H1 (cell line): ENCODE data around the gene KRTAP19-2. TPM values are rescaled to one million over a fixed set of nuclear protein-coding genes. Genes with fewer than 3 reads are reported as not detected.

Experiments used
- CTCF ChIA-PET: fragments of 300-600 bp; sonication (Branson Sonifier 250); formaldehyde crosslinking; loops from one replicate; lab custom pipeline; 2021; ENCODE audit not compliant: partially characterized antibody; lab: Charles Lee
- POLR2A ChIA-PET: fragments of 300-600 bp; sonication (Branson Sonifier 250); formaldehyde crosslinking; loops from one replicate; lab custom pipeline; 2021; ENCODE audit warnings: inconsistent platforms; ENCODE audit not compliant: partially characterized antibody; lab: Charles Lee
- DNase-seq, 2 experiments: peaks; one replicate each; pipeline versions ENCODE4 v3.0.0 to v3.0.0-alpha.2; 2010 to 2022; ENCODE audit warnings: low spot score in 2 of 2, low read depth in 1 of 2, mixed read lengths in 1 of 2
- FAIRE-seq: peaks from 2 replicates; lab custom pipeline; 2011; peaks lifted over from hg19 to GRCh38; lab: Jason Lieb, UNC
- H2AFZ ChIP-seq: 2 replicates; pipeline ENCODE4 v1.8.1; 2012; ENCODE audit warnings: low read length, inconsistent platforms
- H2AK5ac ChIP-seq: 2 replicates; pipeline ENCODE4 v1.6.1; 2013; ENCODE audit warnings: low read depth, low read length
- H2BK120ac ChIP-seq: replicated peaks from 2 replicates; pipeline ENCODE3; 2013; ENCODE audit warnings: low read depth, low read length, inconsistent platforms
- H2BK12ac ChIP-seq: 2 replicates; pipeline ENCODE4 v1.6.1; 2013; ENCODE audit warnings: low read depth, low read length
- H2BK15ac ChIP-seq: 2 replicates; pipeline ENCODE4 v1.6.1; 2013; ENCODE audit warnings: low read length
- H2BK20ac ChIP-seq: 2 replicates; pipeline ENCODE4 v1.6.1; 2013; ENCODE audit warnings: low read length
- H2BK5ac ChIP-seq: 2 replicates; pipeline ENCODE4 v1.6.1; 2013; ENCODE audit warnings: low read depth, low read length
- H3K14ac ChIP-seq: 2 replicates; pipeline ENCODE4 v1.6.1; 2013; ENCODE audit warnings: inconsistent platforms; ENCODE audit not compliant: insufficient read length
- H3K18ac ChIP-seq: 2 replicates; pipeline ENCODE4 v1.6.1; 2013; ENCODE audit warnings: low read length; ENCODE audit errors: extremely low read depth
- H3K23ac ChIP-seq: 2 replicates; pipeline ENCODE4 v1.6.1; 2013; ENCODE audit warnings: inconsistent platforms; ENCODE audit not compliant: insufficient read length
- H3K23me2 ChIP-seq: 2 replicates; pipeline ENCODE4 v1.6.1; 2013; ENCODE audit warnings: low read depth, low read length
- H3K27ac ChIP-seq: 2 replicates; pipeline ENCODE4 v1.6.1; 2011; ENCODE audit warnings: low read depth, low read length, inconsistent platforms
- H3K27me3 ChIP-seq, 4 experiments: replicated peaks in 1 of 4; 1 replicate in 1 of 4; 2 replicates in 3 of 4; pipeline versions ENCODE4 v1.6.1 to v1.8.1; 2011 to 2013; ENCODE audit warnings: low read length in 3 of 4, mild to moderate bottlenecking in 3 of 4, inconsistent platforms in 2 of 4, mixed read lengths in 2 of 4, moderate library complexity in 1 of 4; ENCODE audit not compliant: control insufficient read depth in 3 of 4, insufficient read depth in 3 of 4; ENCODE audit errors: extremely low read depth in 1 of 4
- H3K36me3 ChIP-seq, 4 experiments: 2 replicates each; pipeline versions ENCODE4 v1.6.1 to v1.8.1; 2011 to 2013; ENCODE audit warnings: mild to moderate bottlenecking in 4 of 4, low read length in 3 of 4, moderate library complexity in 2 of 4, control low read depth in 1 of 4, inconsistent platforms in 1 of 4; ENCODE audit not compliant: insufficient read depth in 4 of 4, control insufficient read depth in 2 of 4
- H3K4ac ChIP-seq: replicated peaks from 2 replicates; pipeline ENCODE3; 2013; ENCODE audit warnings: low read length, low read depth, mixed read lengths, inconsistent platforms; ENCODE audit not compliant: insufficient read length
- H3K4me1 ChIP-seq, 4 experiments: replicated peaks in 1 of 4; 1 replicate in 1 of 4; 2 replicates in 3 of 4; pipeline versions ENCODE4 v1.6.1 to v1.8.1; 2011 to 2013; ENCODE audit warnings: low read length in 3 of 4, inconsistent platforms in 2 of 4, mixed read lengths in 1 of 4; ENCODE audit not compliant: insufficient read depth in 4 of 4, control insufficient read depth in 3 of 4
- H3K4me2 ChIP-seq, 2 experiments: 2 replicates each; pipeline versions ENCODE4 v1.6.1 to v1.8.1; 2011 to 2013; ENCODE audit warnings: low read depth in 2 of 2, low read length in 2 of 2, control low read depth in 1 of 2, inconsistent platforms in 1 of 2, mild to moderate bottlenecking in 1 of 2; ENCODE audit not compliant: insufficient read depth in 1 of 2
- H3K4me3 ChIP-seq, 4 experiments: fragments of 200-600, 300-600 bp in 1 of 4; sonication (generic), shearing (Covaris generic), sonication (Bioruptor Twin) in 1 of 4; 2 replicates each; pipeline versions ENCODE4 v1.5.1 to v1.8.1; 2011 to 2016; ENCODE audit warnings: low read length in 4 of 4, low read depth in 3 of 4, control low read depth in 2 of 4, inconsistent platforms in 2 of 4, mild to moderate bottlenecking in 2 of 4, mixed read lengths in 1 of 4, moderate library complexity in 1 of 4; ENCODE audit not compliant: insufficient read depth in 2 of 4; ENCODE audit errors: extremely low read depth in 1 of 4
- H3K56ac ChIP-seq: replicated peaks from 2 replicates; pipeline ENCODE3; 2013; ENCODE audit warnings: low read depth, mild to moderate bottlenecking, mixed read lengths, low read length, inconsistent platforms; ENCODE audit not compliant: insufficient read length
- H3K79me1 ChIP-seq: 2 replicates; pipeline ENCODE4 v1.6.1; 2013; ENCODE audit warnings: low read depth, low read length, control low read depth
- H3K79me2 ChIP-seq, 2 experiments: 2 replicates each; pipeline versions ENCODE4 v1.6.1 to v1.8.1; 2012 to 2013; ENCODE audit warnings: low read length in 2 of 2, mild to moderate bottlenecking in 2 of 2, inconsistent platforms in 1 of 2; ENCODE audit not compliant: insufficient read depth in 2 of 2, control insufficient read depth in 1 of 2
- H3K9ac ChIP-seq, 4 experiments: replicated peaks in 1 of 4; 1 replicate in 1 of 4; 2 replicates in 3 of 4; pipeline versions ENCODE4 v1.6.1 to v1.8.1; 2011 to 2013; ENCODE audit warnings: low read depth in 3 of 4, low read length in 3 of 4, control low read depth in 2 of 4, mild to moderate bottlenecking in 2 of 4, moderate library complexity in 2 of 4, inconsistent platforms in 1 of 4; ENCODE audit errors: extremely low read depth in 1 of 4
- H3K9me3 ChIP-seq, 2 experiments: 2 replicates each; pipeline versions ENCODE4 v1.6.1 to v1.8.1; 2012 to 2013; ENCODE audit warnings: mild to moderate bottlenecking in 2 of 2, moderate library complexity in 2 of 2, control low read depth in 1 of 2, inconsistent platforms in 1 of 2, low read depth in 1 of 2, low read length in 1 of 2, mixed read lengths in 1 of 2; ENCODE audit not compliant: insufficient read depth in 2 of 2
- H4K20me1 ChIP-seq, 2 experiments: replicated peaks in 1 of 2; 2 replicates each; pipeline versions ENCODE3 to v1.8.1; 2011 to 2013; ENCODE audit warnings: inconsistent platforms in 2 of 2, low read length in 2 of 2, mild to moderate bottlenecking in 1 of 2; ENCODE audit not compliant: insufficient read depth in 2 of 2, control insufficient read depth in 1 of 2
- H4K5ac ChIP-seq: 2 replicates; pipeline ENCODE4 v1.6.1; 2013; ENCODE audit warnings: low read length, low read depth, mixed read lengths, inconsistent platforms; ENCODE audit not compliant: insufficient read length
- H4K8ac ChIP-seq: 2 replicates; pipeline ENCODE4 v1.8.0; 2013; ENCODE audit warnings: mild to moderate bottlenecking, moderate library complexity, low read length, inconsistent platforms; ENCODE audit not compliant: insufficient read depth; ENCODE audit errors: extremely low read depth
- H4K91ac ChIP-seq: replicated peaks from 2 replicates; pipeline ENCODE3; 2013; ENCODE audit warnings: low read length, mixed read lengths, inconsistent platforms; ENCODE audit not compliant: insufficient read length
- CBX5 ChIP-seq: fragments of 300-800, 300-1000 bp; sonication (generic); IDR thresholded peaks from 2 replicates; pipeline ENCODE4 v1.7.1; 2016; ENCODE audit warnings: antibody characterized with exemption, low read length, low read depth
- EGR1 ChIP-seq: IDR thresholded peaks from 2 replicates; pipeline ENCODE4 v1.6.1; 2011; ENCODE audit warnings: low read depth, low read length, borderline replicate concordance
- GABPA ChIP-seq: IDR thresholded peaks from 2 replicates; pipeline ENCODE4 v1.6.1; 2011; ENCODE audit warnings: mild to moderate bottlenecking, low read length, moderate library complexity, borderline replicate concordance; ENCODE audit not compliant: insufficient read depth
- MAFK ChIP-seq: IDR thresholded peaks from 2 replicates; pipeline ENCODE4 v1.6.1; 2012; ENCODE audit warnings: low read depth, mild to moderate bottlenecking, improper control_type of control experiment, low read length
- MAX ChIP-seq: IDR thresholded peaks from 2 replicates; pipeline ENCODE4 v1.6.1; 2012; ENCODE audit warnings: inconsistent platforms
- NANOG ChIP-seq: IDR thresholded peaks from 2 replicates; pipeline ENCODE4 v1.6.1; 2011; ENCODE audit warnings: low read length, low read depth, mild to moderate bottlenecking, inconsistent platforms; ENCODE audit not compliant: insufficient read depth, poor library complexity, severe bottlenecking
- PHF8 ChIP-seq: fragments of 200-600 bp; sonication (generic); conservative IDR thresholded peaks from 2 replicates; pipeline ENCODE4 v1.7.1; 2012; ENCODE audit warnings: low read depth, mild to moderate bottlenecking, inconsistent platforms, low read length, moderate library complexity
- SIN3A ChIP-seq, 2 experiments: IDR thresholded peaks in 1 of 2; conservative IDR thresholded peaks in 1 of 2; 2 replicates each; pipeline ENCODE4 v1.6.1; 2011 to 2012; ENCODE audit warnings: low read length in 2 of 2, improper control_type of control experiment in 1 of 2, low read depth in 1 of 2, mild to moderate bottlenecking in 1 of 2
- SIRT6 ChIP-seq: IDR thresholded peaks from one replicate; pipeline ENCODE4 v1.7.1; 2012; ENCODE audit warnings: low read length, inconsistent platforms
- WGBS, 2 experiments: shearing (Covaris generic) in 1 of 2; methylation state at CpG; one replicate each; pipeline versions ENCODE4 v1.1.6 to v1.1.7; 2013 to 2015; ENCODE audit warnings: low lambda C conversion rate in 2 of 2, mixed read lengths in 2 of 2, inconsistent platforms in 1 of 2, low coverage in 1 of 2, missing lambda C conversion rate in 1 of 2; ENCODE audit not compliant: insufficient replicate concordance in 2 of 2, insufficient coverage in 1 of 2, insufficient read length in 1 of 2; ENCODE audit errors: extremely low coverage in 1 of 2, missing lambda C conversion rate in 1 of 2; 5-methylcytosine and 5-hydroxymethylcytosine counted together
- polyA plus RNA-seq, 7 experiments: library from polyadenylated mRNA; depleted of rRNA in 3 of 7; stranded (reverse) in 5 of 7; unstranded in 2 of 7; fragments of >200 nt in 5 of 7; fragments of 200-250 nt in 2 of 7; gene quantifications; 1 replicate in 5 of 7; 2 replicates in 1 of 7; 4 replicates in 1 of 7; pipeline versions ENCODE4 v1.2.1 to v1.2.3, GENCODE V29; 2011 to 2013; ENCODE audit warnings: missing spikeins in 2 of 7, mixed read lengths in 2 of 7
- total RNA-seq: library from RNA; stranded (reverse); fragmentation: NEBNext Ultra II Directional; extraction: Animal tissue kit (Norgen Biotek cat#: 25700); gene quantifications from 2 replicates; pipeline ENCODE4 v1.2.1, GENCODE V29; 2021

Gene KRTAP19-2
- total and polyA plus RNA-seq, 2 of the 8 experiments (the other 6 are each of a cell fraction or from before 2014, with no cell fraction given), result not detected

- Histone ChIP-seq H4K20me1 (no peaks in the 10 kb centered on the region), H2BK12ac (no peak overlapping the region), H3K36me3 (no peaks in the 10 kb centered on the region), H3K27ac (no peak overlapping the region), H3K56ac (no peak overlapping the region), H3K18ac (no peak overlapping the region), H3K79me2 (no peaks in the 10 kb centered on the region), H3K4me2 (no peak overlapping the region), H3K4me3 (no peak overlapping the region), H2AFZ (no peak overlapping the region), H4K8ac (no peak overlapping the region), H2BK15ac (no peak overlapping the region), H4K91ac (no peak overlapping the region), H3K9me3 (no peaks in the 10 kb centered on the region), H3K23me2 (no peaks in the 10 kb centered on the region), H3K4me1 (no peaks in the 10 kb centered on the region), H3K14ac (no peak overlapping the region), H2BK5ac (no peak overlapping the region), H3K9ac (no peak overlapping the region), H3K27me3 (no peaks in the 10 kb centered on the region), H3K23ac (no peak overlapping the region), H4K5ac (no peak overlapping the region), H3K4ac (no peak overlapping the region), H3K79me1 (no peaks in the 10 kb centered on the region), H2BK20ac (no peak overlapping the region), H2AK5ac (no peak overlapping the region), H2BK120ac (no peak overlapping the region)
- POLR2A ChIA-PET, result no interaction called here
- DNase-seq, result no peak
- CTCF ChIA-PET, result interaction anchor here (1.1 to 2.1 kb wide), 2 partner anchors 15 to 27 kb away, joined by 3 to 8 read pairs; no protein-coding TSS in a partner anchor
- WGBS, 2 experiments, result 92% methylated on average over 4 of the region's 4 CpGs; no CpG with 5 or more reads in 1 of the 2 experiments
- TF ChIP-seq NANOG (no peak), CBX5 (no peak), SIN3A (conservative IDR thresholded peaks at IDR 0.05 in 1 of 2, IDR thresholded peaks at IDR 0.05 in 1 of 2; ENCODE audit: low read depth in 1 of 2, low read length in 2 of 2) (no peak), PHF8 (no peak), MAFK (no peak), MAX (no peak), EGR1 (no peak), GABPA (no peak), SIRT6 (no peak)
- no peak for FAIRE-seq
These were observed 8.0 kb downstream of the KRTAP19-2 start for GRCh38 chr21:30479259-30479658.
